Measurements from ENCODE around the gene LIPT2. TPM values are rescaled to one million over a fixed set of nuclear protein-coding genes. Genes with fewer than 3 reads are reported as not detected.

Gene LIPT2
- polyA plus RNA-seq, 10 donors = 1.1 to 3.2 (median 2.4) TPM

Other genes starting within 250 kb of the LIPT2 start
- gene P4HA3, start 182.1 kb downstream of the LIPT2 start, polyA plus RNA-seq (ENCODE audit: insufficient read length in 10 of 10) = 1 to 10 TPM in 9 of 10 donors, under 1 TPM in 1; 0.88 to 4.1 (median 2.4) TPM
- gene PGM2L1, start 95.3 kb downstream of the LIPT2 start, polyA plus RNA-seq (ENCODE audit: insufficient read length in 10 of 10) = 1 to 10 TPM; 3.0 to 6.7 (median 5.4) TPM
- 1 to 10 TPM; 1.6 to 2.9 (median 2.2) TPM for gene KCNE3, start 26.2 kb downstream of the LIPT2 start, polyA plus RNA-seq (ENCODE audit: insufficient read length in 10 of 10)
- 10 to 100 TPM; 11.1 to 20.8 (median 14.4) TPM for gene POLD3, start 98.9 kb upstream of the LIPT2 start, polyA plus RNA-seq (ENCODE audit: insufficient read length in 10 of 10)
- gene CHRDL2, start 237.7 kb upstream of the LIPT2 start, polyA plus RNA-seq (ENCODE audit: insufficient read length in 10 of 10) = 1 to 10 TPM in 9 of 10 donors, under 1 TPM in 1; 0.41 to 7.4 (median 2.7) TPM